H9 (cell line): Measurements from ENCODE around the gene PGLYRP3. TPM values are rescaled to one million over a fixed set of nuclear protein-coding genes. Genes with fewer than 3 reads are reported as not detected.

Experiments used
- DNase-seq: peaks from one replicate; pipeline ENCODE4 v3.0.0-alpha.2; 2017
- H2AFZ ChIP-seq: one replicate; pipeline ENCODE4 v1.6.1; 2013; ENCODE audit warnings: mild to moderate bottlenecking, low read length, control low read depth, moderate library complexity
- H2AK5ac ChIP-seq: 2 replicates; pipeline ENCODE4 v1.6.1; 2013; ENCODE audit warnings: low read length, control low read depth, mixed read lengths; ENCODE audit not compliant: insufficient read length
- H2BK120ac ChIP-seq: one replicate; pipeline ENCODE4 v1.6.1; 2013; ENCODE audit warnings: low read depth, mild to moderate bottlenecking, low read length, control low read depth, inconsistent platforms; ENCODE audit not compliant: poor library complexity, severe bottlenecking
- H2BK12ac ChIP-seq: 2 replicates; pipeline ENCODE4 v1.6.1; 2013; ENCODE audit warnings: low read length, control low read depth, mixed read lengths, low read depth; ENCODE audit not compliant: insufficient read length
- H2BK15ac ChIP-seq: 2 replicates; pipeline ENCODE4 v1.6.1; 2013; ENCODE audit warnings: low read depth, low read length, control low read depth
- H2BK20ac ChIP-seq: one replicate; pipeline ENCODE4 v1.6.1; 2013; ENCODE audit warnings: low read depth, mild to moderate bottlenecking, low read length, control low read depth, inconsistent platforms; ENCODE audit not compliant: poor library complexity, severe bottlenecking
- H2BK5ac ChIP-seq: 2 replicates; pipeline ENCODE4 v1.6.1; 2013; ENCODE audit warnings: low read length, control low read depth, mixed read lengths; ENCODE audit not compliant: insufficient read length
- H3K14ac ChIP-seq: 2 replicates; pipeline ENCODE4 v1.6.1; 2013; ENCODE audit warnings: low read length, control low read depth; ENCODE audit not compliant: insufficient read depth
- H3K18ac ChIP-seq: 2 replicates; pipeline ENCODE4 v1.6.1; 2013; ENCODE audit warnings: low read depth, mild to moderate bottlenecking, mixed read lengths, low read length, control low read depth; ENCODE audit not compliant: insufficient read length
- H3K23ac ChIP-seq: 2 replicates; pipeline ENCODE4 v1.6.1; 2013; ENCODE audit warnings: low read length, control low read depth, mixed read lengths, low read depth; ENCODE audit not compliant: insufficient read length
- H3K23me2 ChIP-seq: 2 replicates; pipeline ENCODE4 v1.6.1; 2013; ENCODE audit warnings: low read depth, mild to moderate bottlenecking, mixed read lengths, low read length, control low read depth; ENCODE audit not compliant: insufficient read length, poor library complexity, severe bottlenecking
- H3K27ac ChIP-seq: 2 replicates; pipeline ENCODE4 v1.5.1; 2013; ENCODE audit warnings: low read length, control low read depth, mixed read lengths, low read depth; ENCODE audit not compliant: insufficient read length
- H3K27me3 ChIP-seq: 2 replicates; pipeline ENCODE4 v1.6.1; 2013; ENCODE audit warnings: low read length, control low read depth, inconsistent platforms; ENCODE audit not compliant: insufficient read depth
- H3K4ac ChIP-seq: 2 replicates; pipeline ENCODE4 v1.6.1; 2013; ENCODE audit warnings: low read depth, mild to moderate bottlenecking, control low read depth, inconsistent platforms, low read length, moderate library complexity
- H3K4me1 ChIP-seq: 2 replicates; pipeline ENCODE4 v1.6.1; 2013; ENCODE audit warnings: low read length, control low read depth, inconsistent platforms; ENCODE audit not compliant: insufficient read depth
- H3K4me2 ChIP-seq: 2 replicates; pipeline ENCODE4 v1.6.1; 2013; ENCODE audit warnings: low read length, control low read depth, mixed read lengths; ENCODE audit not compliant: insufficient read length, insufficient read depth
- H3K56ac ChIP-seq: 2 replicates; pipeline ENCODE4 v1.6.1; 2013; ENCODE audit warnings: low read depth, mild to moderate bottlenecking, mixed read lengths, low read length, control low read depth; ENCODE audit not compliant: insufficient read length
- H3K79me1 ChIP-seq: 2 replicates; pipeline ENCODE4 v1.6.1; 2013; ENCODE audit warnings: low read depth, mild to moderate bottlenecking, moderate library complexity, low read length, control low read depth, inconsistent platforms; ENCODE audit not compliant: insufficient read depth, poor library complexity, severe bottlenecking
- H3K79me2 ChIP-seq: 2 replicates; pipeline ENCODE4 v1.6.1; 2013; ENCODE audit warnings: low read length, control low read depth, inconsistent platforms; ENCODE audit not compliant: insufficient read depth
- H3K9ac ChIP-seq: 2 replicates; pipeline ENCODE4 v1.6.1; 2013; ENCODE audit warnings: low read length, control low read depth, mixed read lengths; ENCODE audit not compliant: insufficient read length; ENCODE audit errors: extremely low read depth
- H3K9me3 ChIP-seq: one replicate; pipeline ENCODE4 v1.6.1; 2013; ENCODE audit warnings: low read depth, low read length, inconsistent platforms; ENCODE audit not compliant: control insufficient read depth
- H3T11ph ChIP-seq: one replicate; pipeline ENCODE4 v1.6.1; 2013; ENCODE audit warnings: mild to moderate bottlenecking, low read length, control low read depth, inconsistent platforms
- H4K20me1 ChIP-seq: one replicate; pipeline ENCODE4 v1.6.1; 2013; ENCODE audit not compliant: control insufficient read depth, insufficient read length, insufficient read depth
- H4K5ac ChIP-seq: 2 replicates; pipeline ENCODE4 v1.6.1; 2013; ENCODE audit warnings: low read depth, mild to moderate bottlenecking, mixed read lengths, low read length, control low read depth; ENCODE audit not compliant: insufficient read length
- H4K8ac ChIP-seq: replicated peaks from 2 replicates; pipeline ENCODE4 v1.6.1; 2013; ENCODE audit warnings: low read length, control low read depth, mixed read lengths, low read depth; ENCODE audit not compliant: insufficient read length
- H4K91ac ChIP-seq: 2 replicates; pipeline ENCODE4 v1.6.1; 2013; ENCODE audit warnings: low read depth, mild to moderate bottlenecking, moderate library complexity, mixed read lengths, low read length, control low read depth; ENCODE audit not compliant: insufficient read length
- H3K27ac Mint-ChIP-seq, 3 experiments: 2 replicates in 2 of 3; 3 replicates in 1 of 3; pipeline ENCODE4 v1.8.0; 2020 to 2021; ENCODE audit warnings: mixed read lengths in 3 of 3, mild to moderate bottlenecking in 1 of 3, moderate library complexity in 1 of 3
- H3K27me3 Mint-ChIP-seq: 2 replicates; pipeline ENCODE4 v1.8.0; 2021; ENCODE audit warnings: low read depth, mild to moderate bottlenecking, moderate library complexity, mixed read lengths
- H3K36me3 Mint-ChIP-seq, 3 experiments: 2 replicates in 2 of 3; 3 replicates in 1 of 3; pipeline ENCODE4 v1.8.0; 2020 to 2021; ENCODE audit warnings: low read depth in 3 of 3, mixed read lengths in 3 of 3; ENCODE audit not compliant: insufficient read depth in 1 of 3
- H3K4me1 Mint-ChIP-seq, 2 experiments: 2 replicates each; pipeline ENCODE4 v1.8.0; 2020; ENCODE audit warnings: mixed read lengths in 2 of 2
- H3K4me3 Mint-ChIP-seq, 2 experiments: 2 replicates in 1 of 2; 3 replicates in 1 of 2; pipeline ENCODE4 v1.8.0; 2020 to 2021; ENCODE audit warnings: mild to moderate bottlenecking in 2 of 2, mixed read lengths in 2 of 2, moderate library complexity in 1 of 2
- H3K9me3 Mint-ChIP-seq, 2 experiments: 2 replicates in 1 of 2; 3 replicates in 1 of 2; pipeline ENCODE4 v1.8.0; 2020; ENCODE audit warnings: mild to moderate bottlenecking in 2 of 2, mixed read lengths in 2 of 2, moderate library complexity in 1 of 2
- WGBS: extraction: QIAGEN DNeasy Blood & Tissue Kit; methylation state at CpG from one replicate; pipeline ENCODE4 v1.1.7; 2013; ENCODE audit warnings: missing lambda C conversion rate, low lambda C conversion rate, mixed read lengths; ENCODE audit not compliant: insufficient read length; ENCODE audit errors: extremely low coverage; 5-methylcytosine and 5-hydroxymethylcytosine counted together
- total RNA-seq: library from RNA; stranded (reverse); gene quantifications from 2 replicates; pipeline ENCODE4 v1.2.1, GENCODE V29; 2021
- TF ChIP-seq, protein P1 (sequence below): fragments of 200-600 bp; sonication (generic); conservative IDR thresholded peaks from 3 replicates; pipeline ENCODE4 v1.8.0; 2021; ENCODE audit warnings: antibody characterized with exemption, mild to moderate bottlenecking

PGLYRP3 gene
- total RNA-seq, 1 experiment from 2014 or later = not detected

DNA sequence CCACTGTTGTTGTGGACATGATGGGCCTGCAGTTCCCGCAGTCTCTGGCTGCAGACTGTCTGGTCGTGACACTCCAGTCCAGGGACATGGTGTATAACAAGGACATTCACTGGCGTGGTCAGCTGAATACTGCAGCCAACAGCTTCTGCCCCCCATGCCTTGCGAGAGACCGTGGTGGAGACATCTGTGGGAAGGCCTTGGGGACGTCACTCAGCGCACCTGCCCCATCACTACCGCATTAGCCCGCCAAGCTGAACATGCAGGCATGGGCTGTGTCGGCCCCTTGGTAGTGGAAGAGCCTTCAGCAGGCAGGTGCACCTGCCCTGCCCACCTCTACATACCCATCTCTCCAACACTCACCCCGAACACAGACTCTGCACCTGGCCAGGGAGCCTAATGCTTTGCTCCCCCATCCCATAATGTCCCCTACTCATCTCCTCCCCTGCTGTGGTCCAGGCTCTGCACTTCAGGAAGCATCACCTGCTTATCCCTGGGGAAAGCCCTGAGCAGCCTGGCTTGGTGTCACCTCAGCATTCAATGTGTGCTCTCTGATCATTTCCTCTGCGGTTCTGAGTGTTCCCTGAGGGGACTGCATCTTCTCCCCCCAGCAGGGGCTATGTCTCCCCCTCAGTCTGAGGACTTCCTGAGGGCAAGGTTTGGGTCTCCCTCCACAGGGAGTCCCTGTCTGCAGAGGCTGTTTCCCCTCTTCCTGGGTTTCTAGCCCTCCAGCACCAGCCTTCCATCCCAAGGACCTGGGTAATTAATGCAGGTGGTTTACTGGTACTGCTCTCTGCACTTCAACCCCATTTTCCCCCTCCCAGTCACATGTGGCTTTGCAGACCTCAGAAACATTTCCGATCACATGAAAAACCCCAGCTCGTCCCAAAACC, 32.7 kb upstream of the PGLYRP3 start:
- no peaks in the 10 kb centered on the region for H3K4me1 ChIP-seq
- H3K36me3 Mint-ChIP-seq = no peaks in the 10 kb centered on the region; a peak in 1 of 7 replicates
- no peak overlapping the region for H4K5ac ChIP-seq
- H2AFZ ChIP-seq = no peak overlapping the region
- H3K27ac ChIP-seq = no peak overlapping the region
- H2BK5ac ChIP-seq = no peak overlapping the region
- peaks cover 0 to 5% of the 10 kb centered on the region in 2 experiments; a peak in 2 of 4 replicates for H3K4me1 Mint-ChIP-seq
- H3K27ac Mint-ChIP-seq = no peak overlapping the region; a peak in 1 of 7 replicates
- H3K56ac ChIP-seq = no peak overlapping the region
- DNase-seq = no peak
- TF ChIP-seq, protein P1, sequence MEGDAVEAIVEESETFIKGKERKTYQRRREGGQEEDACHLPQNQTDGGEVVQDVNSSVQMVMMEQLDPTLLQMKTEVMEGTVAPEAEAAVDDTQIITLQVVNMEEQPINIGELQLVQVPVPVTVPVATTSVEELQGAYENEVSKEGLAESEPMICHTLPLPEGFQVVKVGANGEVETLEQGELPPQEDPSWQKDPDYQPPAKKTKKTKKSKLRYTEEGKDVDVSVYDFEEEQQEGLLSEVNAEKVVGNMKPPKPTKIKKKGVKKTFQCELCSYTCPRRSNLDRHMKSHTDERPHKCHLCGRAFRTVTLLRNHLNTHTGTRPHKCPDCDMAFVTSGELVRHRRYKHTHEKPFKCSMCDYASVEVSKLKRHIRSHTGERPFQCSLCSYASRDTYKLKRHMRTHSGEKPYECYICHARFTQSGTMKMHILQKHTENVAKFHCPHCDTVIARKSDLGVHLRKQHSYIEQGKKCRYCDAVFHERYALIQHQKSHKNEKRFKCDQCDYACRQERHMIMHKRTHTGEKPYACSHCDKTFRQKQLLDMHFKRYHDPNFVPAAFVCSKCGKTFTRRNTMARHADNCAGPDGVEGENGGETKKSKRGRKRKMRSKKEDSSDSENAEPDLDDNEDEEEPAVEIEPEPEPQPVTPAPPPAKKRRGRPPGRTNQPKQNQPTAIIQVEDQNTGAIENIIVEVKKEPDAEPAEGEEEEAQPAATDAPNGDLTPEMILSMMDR = no peak
- no peak overlapping the region for H2BK120ac ChIP-seq
- H2BK20ac ChIP-seq = no peak overlapping the region
- H3K27me3 ChIP-seq = no peaks in the 10 kb centered on the region
- no peak overlapping the region for H3K4me3 Mint-ChIP-seq
- H3K23ac ChIP-seq = no peak overlapping the region
- H3K4me2 ChIP-seq = no peak overlapping the region
- no peaks in the 10 kb centered on the region for H3K9me3 Mint-ChIP-seq
- no peaks in the 10 kb centered on the region for H3K9me3 ChIP-seq
- no peak overlapping the region for H3T11ph ChIP-seq
- H2AK5ac ChIP-seq = no peak overlapping the region
- H3K79me1 ChIP-seq = no peaks in the 10 kb centered on the region
- no peak overlapping the region for H4K91ac ChIP-seq
- H3K23me2 ChIP-seq = no peaks in the 10 kb centered on the region
- H3K18ac ChIP-seq = no peak overlapping the region
- no peak overlapping the region for H2BK15ac ChIP-seq
- no peaks in the 10 kb centered on the region for H3K79me2 ChIP-seq
- peaks cover 32% of the 10 kb centered on the region for H3K27me3 Mint-ChIP-seq
- no peaks in the 10 kb centered on the region for H4K20me1 ChIP-seq
- H3K14ac ChIP-seq = no peak overlapping the region
- no CpG with 5 or more reads among the region's 14 CpGs for WGBS
- H2BK12ac ChIP-seq = no peak overlapping the region
- H4K8ac ChIP-seq = no peak overlapping the region
- H3K9ac ChIP-seq = no peak overlapping the region
- no peak overlapping the region for H3K4ac ChIP-seq
